ENCODE results near the gene RPL18. TPM values are rescaled to one million over a fixed set of nuclear protein-coding genes. Genes with fewer than 3 reads are reported as not detected.

Gene RPL18
- total RNA-seq, 2 donors from 2014 or later: 1,120 to 1,389 TPM

- H3K27ac ChIP-seq: no peak overlapping the region
- ATAC-seq (ENCODE audit: insufficient number of reproducible peaks, low FRiP score, low read depth) (no peak), DNase-seq (ENCODE audit: low spot score) (no peak)
- no peak for TF ChIP-seq CTCF (IDR thresholded peaks at IDR 0.05)
- no peaks in the 10 kb centered on the region for H3K4me1 ChIP-seq (ENCODE audit: control insufficient read depth in 1 of 2, low read depth in 2 of 2)
- no peaks in the 10 kb centered on the region for H3K27me3 ChIP-seq (replicated peaks; ENCODE audit: insufficient read depth)
- H3K36me3 ChIP-seq: no peaks in the 10 kb centered on the region
- H3K4me3 ChIP-seq: no peak overlapping the region
- H3K9me3 ChIP-seq: no peaks in the 10 kb centered on the region
These were observed 42.9 kb downstream of the RPL18 start for GRCh38 chr19:48575931-48576622.

- H3K9me3 ChIP-seq: no peaks in the 10 kb centered on the region
- no peak overlapping the region for H3K27ac ChIP-seq
- TF ChIP-seq CTCF (IDR thresholded peaks at IDR 0.05): no peak
- no peaks in the 10 kb centered on the region for H3K36me3 ChIP-seq
- no peak overlapping the region for H3K4me3 ChIP-seq
- ATAC-seq (ENCODE audit: insufficient number of reproducible peaks, low FRiP score, low read depth) (no peak), DNase-seq (ENCODE audit: low spot score) (no peak)
- peaks cover 0 to 9% of the 10 kb centered on the region in 2 donors for H3K4me1 ChIP-seq (ENCODE audit: control insufficient read depth in 1 of 2, low read depth in 2 of 2)
- no peaks in the 10 kb centered on the region for H3K27me3 ChIP-seq (replicated peaks; ENCODE audit: insufficient read depth)
These were observed 45.8 kb downstream of the RPL18 start for GRCh38 chr19:48573163-48573505.

GRCh38 chr19:48571378-48572162 lies 47.4 kb downstream of the RPL18 start:
- no peak overlapping the region for H3K27ac ChIP-seq
- ATAC-seq (ENCODE audit: insufficient number of reproducible peaks, low FRiP score, low read depth): no peak

GRCh38 chr19:48569814-48570213 lies 49.2 kb downstream of the RPL18 start:
- no peaks in the 10 kb centered on the region for H3K27me3 ChIP-seq (replicated peaks; ENCODE audit: insufficient read depth)
- DNase-seq (ENCODE audit: low spot score): no peak
- H3K27ac ChIP-seq: no peak overlapping the region
- no peak for TF ChIP-seq CTCF (IDR thresholded peaks at IDR 0.05)
- ATAC-seq (ENCODE audit: insufficient number of reproducible peaks, low FRiP score, low read depth): no peak
- peaks cover 0 to 20% of the 10 kb centered on the region in 2 donors for H3K4me1 ChIP-seq (ENCODE audit: control insufficient read depth in 1 of 2, low read depth in 2 of 2)
- no peaks in the 10 kb centered on the region for H3K9me3 ChIP-seq
- H3K4me3 ChIP-seq: no peak overlapping the region
- no peaks in the 10 kb centered on the region for H3K36me3 ChIP-seq

More at GRCh38 chr19:48571378-48572162, 47.4 kb downstream of the RPL18 start:
- DNase-seq (ENCODE audit: low spot score): no peak
- TF ChIP-seq CTCF (IDR thresholded peaks at IDR 0.05): no peak
- no peaks in the 10 kb centered on the region for H3K9me3 ChIP-seq
- H3K36me3 ChIP-seq: no peaks in the 10 kb centered on the region
- no peak overlapping the region for H3K4me3 ChIP-seq
- H3K27me3 ChIP-seq (replicated peaks; ENCODE audit: insufficient read depth): no peaks in the 10 kb centered on the region
- peaks cover 0 to 20% of the 10 kb centered on the region in 2 donors for H3K4me1 ChIP-seq (ENCODE audit: control insufficient read depth in 1 of 2, low read depth in 2 of 2)

- ATAC-seq (ENCODE audit: insufficient number of reproducible peaks, low FRiP score, low read depth) (peak; percentile 82), DNase-seq (ENCODE audit: low spot score) (peak; percentile 80)
- Histone ChIP-seq H3K27ac (peak overlapping the region in 1 of 2 donors; percentile 47), H3K27me3 (replicated peaks; ENCODE audit: insufficient read depth) (no peaks in the 10 kb centered on the region), H3K4me3 (peak overlapping the region; percentile 46), H3K36me3 (no peaks in the 10 kb centered on the region), H3K9me3 (no peaks in the 10 kb centered on the region), H3K4me1 (ENCODE audit: control insufficient read depth in 1 of 2, low read depth in 2 of 2) (peaks cover 0 to 20% of the 10 kb centered on the region in 2 donors)
- no peak for TF ChIP-seq CTCF (IDR thresholded peaks at IDR 0.05)
These were observed 50.6 kb downstream of the RPL18 start for GRCh38 chr19:48568345-48568886.

Data from thoracic aorta (tissue), 2 donors.